ENCODE data around the gene TRIM45.

DNA sequence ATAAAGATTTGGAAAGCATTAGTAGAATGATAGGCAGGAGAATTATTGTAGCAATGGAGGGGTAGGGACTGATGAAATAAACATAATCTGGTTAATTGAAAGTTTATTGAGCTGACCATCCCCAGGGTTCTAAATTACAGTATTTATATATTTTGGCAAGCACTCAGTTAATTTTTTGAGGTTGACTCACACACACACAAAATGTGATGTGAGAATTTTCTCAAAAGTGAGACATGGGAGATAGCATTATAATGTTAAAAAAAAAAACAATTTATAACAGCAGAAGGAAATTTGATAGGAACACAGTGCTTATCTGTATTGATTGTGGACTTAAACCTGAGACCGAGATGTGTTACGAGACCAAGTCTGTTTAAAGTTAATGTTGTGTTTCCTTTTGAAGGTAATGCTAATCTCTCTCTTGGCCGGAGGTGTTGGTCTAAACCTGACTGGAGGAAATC, 24.6 kb downstream of the TRIM45 start:
- TF ChIP-seq, protein P1, sequence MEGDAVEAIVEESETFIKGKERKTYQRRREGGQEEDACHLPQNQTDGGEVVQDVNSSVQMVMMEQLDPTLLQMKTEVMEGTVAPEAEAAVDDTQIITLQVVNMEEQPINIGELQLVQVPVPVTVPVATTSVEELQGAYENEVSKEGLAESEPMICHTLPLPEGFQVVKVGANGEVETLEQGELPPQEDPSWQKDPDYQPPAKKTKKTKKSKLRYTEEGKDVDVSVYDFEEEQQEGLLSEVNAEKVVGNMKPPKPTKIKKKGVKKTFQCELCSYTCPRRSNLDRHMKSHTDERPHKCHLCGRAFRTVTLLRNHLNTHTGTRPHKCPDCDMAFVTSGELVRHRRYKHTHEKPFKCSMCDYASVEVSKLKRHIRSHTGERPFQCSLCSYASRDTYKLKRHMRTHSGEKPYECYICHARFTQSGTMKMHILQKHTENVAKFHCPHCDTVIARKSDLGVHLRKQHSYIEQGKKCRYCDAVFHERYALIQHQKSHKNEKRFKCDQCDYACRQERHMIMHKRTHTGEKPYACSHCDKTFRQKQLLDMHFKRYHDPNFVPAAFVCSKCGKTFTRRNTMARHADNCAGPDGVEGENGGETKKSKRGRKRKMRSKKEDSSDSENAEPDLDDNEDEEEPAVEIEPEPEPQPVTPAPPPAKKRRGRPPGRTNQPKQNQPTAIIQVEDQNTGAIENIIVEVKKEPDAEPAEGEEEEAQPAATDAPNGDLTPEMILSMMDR (conservative IDR thresholded peaks at IDR 0.05; ENCODE audit: low read length): no peak
- no peak for TF ChIP-seq EZH2phosphoT487 (IDR thresholded peaks at IDR 0.05; ENCODE audit: borderline replicate concordance, low read depth, low read length)

Data from OCI-LY7 (cell line).